ENCODE results near the gene ESR1. TPM values are rescaled to one million over a fixed set of nuclear protein-coding genes. Genes with fewer than 3 reads are reported as not detected.
A peak's percentile ranks its signal among the peaks of the same experiment; 100 is the strongest.

Gene ESR1
- total RNA-seq, 1 donor from 2014 or later: not detected

DNA sequence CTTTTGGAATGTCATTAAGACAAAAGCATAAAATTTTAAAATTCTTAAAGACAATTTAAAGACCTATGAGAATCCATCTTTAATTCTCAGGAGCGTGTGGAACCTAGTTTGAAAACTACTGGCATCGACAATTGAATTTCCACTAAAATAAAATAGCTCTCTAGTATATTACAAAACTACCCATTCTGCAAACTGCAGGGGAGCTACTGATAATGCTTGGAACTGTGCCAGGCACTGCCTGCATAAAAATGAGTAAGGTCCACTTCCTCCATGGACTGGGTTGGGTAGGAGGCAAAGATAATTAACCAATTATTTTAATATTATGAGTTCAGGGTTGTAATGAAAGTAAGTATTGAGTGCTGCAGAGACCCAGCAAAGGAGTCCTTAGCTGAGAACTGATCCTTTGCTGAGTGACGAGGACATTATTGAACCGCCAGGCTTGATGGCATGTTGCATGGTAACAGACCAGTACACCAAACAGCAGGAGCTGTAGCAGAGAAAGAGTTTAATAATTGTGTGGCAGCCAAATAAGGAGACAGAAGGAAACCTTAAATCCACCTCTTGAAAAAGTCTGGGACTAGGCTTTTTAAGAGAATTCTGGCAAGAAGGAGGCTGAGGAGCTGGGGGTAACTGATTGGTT is 261.3 kb downstream of the ESR1 start:
- H4K20me1 ChIP-seq (ENCODE audit: low read depth): no peaks in the 10 kb centered on the region
- Mint-ChIP-seq H3K27ac (peak overlapping the region; percentile 72), H3K27me3 (ENCODE audit: insufficient read depth, low read depth) (peaks cover 3% of the 10 kb centered on the region), H3K4me1 (peaks cover 6% of the 10 kb centered on the region), H3K9me3 (no peaks in the 10 kb centered on the region), H3K4me3 (no peak overlapping the region), H3K36me3 (no peaks in the 10 kb centered on the region)
- TF ChIP-seq EZH2phosphoT487 (IDR thresholded peaks at IDR 0.05): no peak
- TF ChIP-seq, protein P1, sequence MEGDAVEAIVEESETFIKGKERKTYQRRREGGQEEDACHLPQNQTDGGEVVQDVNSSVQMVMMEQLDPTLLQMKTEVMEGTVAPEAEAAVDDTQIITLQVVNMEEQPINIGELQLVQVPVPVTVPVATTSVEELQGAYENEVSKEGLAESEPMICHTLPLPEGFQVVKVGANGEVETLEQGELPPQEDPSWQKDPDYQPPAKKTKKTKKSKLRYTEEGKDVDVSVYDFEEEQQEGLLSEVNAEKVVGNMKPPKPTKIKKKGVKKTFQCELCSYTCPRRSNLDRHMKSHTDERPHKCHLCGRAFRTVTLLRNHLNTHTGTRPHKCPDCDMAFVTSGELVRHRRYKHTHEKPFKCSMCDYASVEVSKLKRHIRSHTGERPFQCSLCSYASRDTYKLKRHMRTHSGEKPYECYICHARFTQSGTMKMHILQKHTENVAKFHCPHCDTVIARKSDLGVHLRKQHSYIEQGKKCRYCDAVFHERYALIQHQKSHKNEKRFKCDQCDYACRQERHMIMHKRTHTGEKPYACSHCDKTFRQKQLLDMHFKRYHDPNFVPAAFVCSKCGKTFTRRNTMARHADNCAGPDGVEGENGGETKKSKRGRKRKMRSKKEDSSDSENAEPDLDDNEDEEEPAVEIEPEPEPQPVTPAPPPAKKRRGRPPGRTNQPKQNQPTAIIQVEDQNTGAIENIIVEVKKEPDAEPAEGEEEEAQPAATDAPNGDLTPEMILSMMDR (IDR thresholded peaks at IDR 0.05): no peak
- TF ChIP-seq EZH2 (IDR thresholded peaks at IDR 0.05): no peak
- no peak overlapping the region for H3K27ac ChIP-seq
- H3K4me1 ChIP-seq: peaks cover 12% of the 10 kb centered on the region
- H3K4me2 ChIP-seq: no peak overlapping the region
- no peak for DNase-seq (ENCODE audit: low spot score)
- no peaks in the 10 kb centered on the region for H3K9me3 ChIP-seq (ENCODE audit: low read depth)
- H3F3A ChIP-seq (ENCODE audit: low read depth): peaks cover 5% of the 10 kb centered on the region
- H3K27me3 ChIP-seq: no peaks in the 10 kb centered on the region
- no peak overlapping the region for H3K9ac ChIP-seq
- no peaks in the 10 kb centered on the region for H3K79me2 ChIP-seq (ENCODE audit: low read depth)
- no peaks in the 10 kb centered on the region for H3K36me3 ChIP-seq
- no peak overlapping the region for H3K4me3 ChIP-seq
- no peak overlapping the region for H2AFZ ChIP-seq (replicated peaks)

DNA sequence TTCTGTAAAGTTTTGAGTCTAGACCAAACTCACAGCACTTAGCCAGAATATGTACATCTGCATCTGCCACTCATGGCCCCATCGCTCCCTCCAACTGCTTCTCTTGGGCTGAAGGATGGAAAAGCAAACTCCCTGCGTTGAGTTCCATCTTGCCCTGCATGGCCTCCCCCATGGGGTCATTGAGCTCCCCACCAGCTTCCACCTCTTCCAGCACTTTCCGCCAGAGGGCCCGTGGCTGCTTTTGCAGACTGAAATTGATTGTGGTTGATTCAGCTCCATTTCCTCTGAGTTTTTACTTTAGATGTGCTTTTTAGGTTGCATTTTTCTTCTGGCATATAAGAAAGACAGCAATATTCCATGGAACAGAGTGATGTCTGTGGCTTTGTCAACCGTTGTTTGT is 263.1 kb downstream of the ESR1 start:
- no peak overlapping the region for H3K27ac ChIP-seq
- H3K4me1 ChIP-seq: peaks cover 12% of the 10 kb centered on the region
- Mint-ChIP-seq H3K36me3 (no peaks in the 10 kb centered on the region), H3K27ac (no peak overlapping the region), H3K4me1 (peaks cover 6% of the 10 kb centered on the region), H3K4me3 (no peak overlapping the region), H3K27me3 (ENCODE audit: insufficient read depth, low read depth) (peaks cover 3% of the 10 kb centered on the region), H3K9me3 (peaks cover 7% of the 10 kb centered on the region)
- peaks cover 5% of the 10 kb centered on the region for H3F3A ChIP-seq (ENCODE audit: low read depth)
- H3K9ac ChIP-seq: no peak overlapping the region
- no peaks in the 10 kb centered on the region for H4K20me1 ChIP-seq (ENCODE audit: low read depth)
- no peak overlapping the region for H3K4me2 ChIP-seq
- H3K36me3 ChIP-seq: no peaks in the 10 kb centered on the region
- no peaks in the 10 kb centered on the region for H3K27me3 ChIP-seq
- no peak overlapping the region for H2AFZ ChIP-seq (replicated peaks)
- TF ChIP-seq EZH2 (IDR thresholded peaks at IDR 0.05) (no peak), EZH2phosphoT487 (IDR thresholded peaks at IDR 0.05) (no peak)
- TF ChIP-seq, protein P1 (IDR thresholded peaks at IDR 0.05): no peak
- H3K79me2 ChIP-seq (ENCODE audit: low read depth): no peaks in the 10 kb centered on the region
- H3K4me3 ChIP-seq: no peak overlapping the region
- H3K9me3 ChIP-seq (ENCODE audit: low read depth): no peaks in the 10 kb centered on the region
- no peak for DNase-seq (ENCODE audit: low spot score)

DNA sequence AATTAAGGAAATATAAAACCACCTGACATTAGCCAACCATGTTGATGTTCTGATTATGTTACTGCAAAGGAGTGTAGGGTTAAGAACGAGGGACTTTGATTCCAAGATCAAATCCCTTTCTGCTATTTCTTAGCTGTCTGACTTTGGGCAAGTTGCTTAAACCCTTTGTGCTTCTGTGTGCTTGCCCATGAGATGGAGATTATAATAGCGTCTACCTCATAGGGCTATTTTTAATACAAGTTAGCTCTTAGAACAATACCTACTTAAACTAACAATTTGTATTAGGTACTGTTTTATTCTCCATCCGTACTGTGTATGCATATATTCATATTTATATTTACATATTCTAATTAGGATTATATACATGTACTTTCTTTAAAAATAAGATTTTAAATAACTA is 263.8 kb downstream of the ESR1 start:
- Histone ChIP-seq H3K27me3 (no peaks in the 10 kb centered on the region), H2AFZ (replicated peaks) (no peak overlapping the region), H3K9ac (no peak overlapping the region), H3K9me3 (ENCODE audit: low read depth) (no peaks in the 10 kb centered on the region), H3K27ac (no peak overlapping the region), H3K4me2 (no peak overlapping the region), H3K4me3 (no peak overlapping the region), H3K4me1 (peaks cover 9% of the 10 kb centered on the region), H3K36me3 (no peaks in the 10 kb centered on the region), H4K20me1 (ENCODE audit: low read depth) (no peaks in the 10 kb centered on the region), H3F3A (ENCODE audit: low read depth) (no peaks in the 10 kb centered on the region), H3K79me2 (ENCODE audit: low read depth) (no peaks in the 10 kb centered on the region)
- H3K4me1 Mint-ChIP-seq: peaks cover 6% of the 10 kb centered on the region
- H3K4me3 Mint-ChIP-seq: no peak overlapping the region
- peaks cover 3% of the 10 kb centered on the region for H3K27me3 Mint-ChIP-seq (ENCODE audit: insufficient read depth, low read depth)
- H3K9me3 Mint-ChIP-seq: peaks cover 9% of the 10 kb centered on the region
- no peaks in the 10 kb centered on the region for H3K36me3 Mint-ChIP-seq
- no peak overlapping the region for H3K27ac Mint-ChIP-seq
- TF ChIP-seq, protein P1 (IDR thresholded peaks at IDR 0.05): no peak
- TF ChIP-seq EZH2phosphoT487 (IDR thresholded peaks at IDR 0.05): no peak
- TF ChIP-seq EZH2 (IDR thresholded peaks at IDR 0.05): no peak
- no peak for DNase-seq (ENCODE audit: low spot score)
